GM18508 (cell line): ENCODE measurements around the gene EIF4ENIF1.
A peak's percentile ranks its signal among the peaks of the same experiment; 100 is the strongest.
"Not testable (repeated sequence)": the region's sequence is repeated elsewhere in the genome, so short reads cannot be mapped to it uniquely, and the experiment has no call there.

Experiments used
- ATAC-seq: cut with Tn5 transposase; IDR thresholded peaks from one replicate; pipeline ENCODE4 v1.9.1; 2021; ENCODE audit warnings: moderate number of reproducible peaks; ENCODE audit not compliant: insufficient read depth, unreplicated experiment

The EIF4ENIF1 gene

GRCh38 chr22:31496007-31496734, 6.5 kb upstream of the EIF4ENIF1 start, which contains the start of gene SFI1:
SFI1 (plus strand) TSS chr22:31496536; CDS start chr22:31508285, 11,749 bp downstream.
- peak; percentile 44 for ATAC-seq

GRCh38 chr22:31495343-31495742, 5.7 kb upstream of the EIF4ENIF1 start:
- no peak for ATAC-seq

- not testable (repeated sequence) for ATAC-seq
These were observed 3.7 kb upstream of the EIF4ENIF1 start for GRCh38 chr22:31493355-31493754.

DNA sequence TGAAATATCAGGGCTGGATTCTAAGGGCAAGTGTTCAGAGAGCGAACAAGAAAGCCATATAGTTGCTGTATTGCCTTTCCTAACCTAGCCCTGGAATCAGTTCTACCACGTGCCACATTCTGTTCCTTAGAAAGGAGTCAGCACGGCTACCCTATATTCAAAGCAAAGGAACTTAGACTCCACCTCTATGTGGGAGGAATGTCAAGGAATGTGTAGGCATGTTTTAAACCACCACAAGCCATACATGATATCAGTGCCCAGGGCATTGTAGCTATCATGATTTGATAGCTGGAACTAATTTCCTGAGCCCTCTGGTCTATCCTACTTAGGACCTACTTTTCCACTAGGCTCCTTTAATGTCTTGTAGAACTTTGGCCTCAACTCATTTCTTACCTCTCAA, 2.5 kb upstream of the EIF4ENIF1 start:
- ATAC-seq, result no peak

DNA sequence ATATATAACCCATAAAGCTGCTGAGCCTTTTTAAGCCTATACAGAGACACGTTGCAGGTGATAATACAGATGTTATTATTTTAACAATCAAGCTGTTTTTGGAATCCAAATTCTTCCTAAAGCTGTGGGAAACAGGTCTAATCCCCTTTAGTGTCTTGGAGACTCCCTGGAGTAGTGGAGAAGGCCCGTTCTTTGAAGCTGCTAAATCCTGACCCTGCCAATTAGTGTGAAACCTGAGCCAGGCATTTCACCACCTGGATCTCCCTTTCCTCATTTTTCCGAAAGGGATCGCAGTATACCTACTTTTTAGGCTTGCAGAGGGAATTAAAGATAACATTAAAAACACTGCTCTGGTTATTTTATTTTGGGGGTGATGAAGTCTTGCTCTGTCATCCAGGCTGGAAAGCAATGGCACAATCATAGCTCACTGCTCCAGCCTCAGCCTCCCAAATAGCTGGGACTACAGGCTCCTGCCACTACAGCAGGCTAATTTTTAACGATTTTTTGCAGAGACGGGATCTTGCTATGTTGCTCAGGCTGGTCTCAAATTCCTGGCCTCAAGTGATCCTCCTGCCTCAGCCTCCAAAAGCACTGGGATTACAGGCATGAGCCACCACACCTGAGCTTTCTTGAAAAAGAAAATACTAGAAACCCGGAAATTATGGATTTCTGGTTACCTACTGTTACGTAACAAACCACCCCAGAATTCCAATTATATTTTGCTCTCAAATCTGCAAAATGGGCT, 1.7 kb upstream of the EIF4ENIF1 start:
- no peak for ATAC-seq

GRCh38 chr22:31490496-31490925, 869 bp upstream of the EIF4ENIF1 start:
- ATAC-seq, result peak; percentile 37

DNA sequence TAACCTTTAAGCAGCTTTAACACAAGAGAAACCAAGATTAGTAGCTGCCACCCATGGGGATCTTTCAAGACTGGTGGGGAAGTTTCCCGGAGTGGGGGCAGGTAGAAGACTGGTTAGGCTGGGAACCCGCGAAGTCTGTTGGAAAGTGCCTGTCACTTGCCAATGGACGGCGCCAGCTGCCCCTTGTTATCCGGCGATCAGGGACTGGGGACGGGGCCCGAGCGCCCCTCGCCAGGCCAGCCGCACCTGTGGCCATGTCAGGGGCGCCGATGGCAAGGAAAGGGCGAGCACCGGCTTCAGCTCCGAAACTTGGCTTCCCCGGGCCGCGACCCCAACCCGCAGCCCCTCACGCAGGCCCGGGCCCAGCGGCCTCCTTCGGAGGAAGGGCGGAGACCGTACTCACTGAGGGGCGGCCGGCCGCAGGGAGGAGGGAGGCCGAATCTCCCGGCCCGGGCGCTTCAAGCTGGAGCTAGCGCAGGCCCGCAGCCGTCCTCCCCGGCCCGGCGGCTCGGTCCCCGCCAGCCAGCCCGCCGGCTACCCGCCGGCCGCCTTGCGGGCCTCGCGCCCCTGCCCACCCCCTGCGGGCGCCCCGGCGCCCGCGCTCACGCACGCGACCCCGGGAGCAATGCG, 539 bp downstream of the EIF4ENIF1 start:
- ATAC-seq, result no peak

- no peak for ATAC-seq
These were observed 1.2 kb downstream of the EIF4ENIF1 start for GRCh38 chr22:31488346-31488883.

DNA sequence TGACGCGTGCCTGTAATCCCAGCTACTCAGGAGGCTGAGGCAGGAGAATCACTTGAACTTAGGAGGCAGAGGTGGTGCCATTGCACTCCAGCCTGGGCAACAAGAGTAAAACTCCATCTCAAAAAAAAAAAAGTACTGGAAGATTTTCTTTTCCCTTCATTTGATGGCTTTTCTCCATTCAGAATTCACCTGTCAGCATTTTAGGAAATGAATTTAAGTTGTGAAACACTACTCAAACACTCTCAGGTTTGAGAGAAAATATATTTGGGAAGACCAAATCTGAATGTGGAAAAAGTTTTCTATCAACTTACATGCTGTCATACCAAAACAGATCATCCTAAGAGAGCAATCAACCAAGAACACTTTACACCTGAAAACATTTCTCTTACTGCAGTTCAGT, 2.7 kb downstream of the EIF4ENIF1 start:
- no peak for ATAC-seq

- not testable (repeated sequence) for ATAC-seq
These were observed 3.3 kb downstream of the EIF4ENIF1 start for GRCh38 chr22:31486369-31486768.

DNA sequence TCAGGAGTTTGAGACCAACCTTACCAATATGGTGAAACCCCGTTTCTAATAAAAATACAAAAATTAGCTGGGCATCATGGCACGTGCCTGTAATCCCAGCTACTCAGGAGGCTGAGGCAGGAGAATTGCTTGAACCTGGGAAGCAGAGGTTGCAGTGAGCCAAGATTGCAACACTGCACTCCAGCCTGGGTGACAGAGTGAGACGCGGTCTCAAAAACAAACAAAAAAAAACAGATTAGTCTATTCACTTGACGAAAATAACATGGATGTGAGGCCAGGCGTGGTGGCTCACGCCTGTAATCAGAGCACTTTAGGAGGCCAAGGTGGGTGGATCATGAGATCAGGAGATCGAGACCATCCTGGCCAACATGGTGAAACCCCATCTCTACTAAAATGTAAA, 7.2 kb downstream of the EIF4ENIF1 start:
- ATAC-seq, result not testable (repeated sequence)

DNA sequence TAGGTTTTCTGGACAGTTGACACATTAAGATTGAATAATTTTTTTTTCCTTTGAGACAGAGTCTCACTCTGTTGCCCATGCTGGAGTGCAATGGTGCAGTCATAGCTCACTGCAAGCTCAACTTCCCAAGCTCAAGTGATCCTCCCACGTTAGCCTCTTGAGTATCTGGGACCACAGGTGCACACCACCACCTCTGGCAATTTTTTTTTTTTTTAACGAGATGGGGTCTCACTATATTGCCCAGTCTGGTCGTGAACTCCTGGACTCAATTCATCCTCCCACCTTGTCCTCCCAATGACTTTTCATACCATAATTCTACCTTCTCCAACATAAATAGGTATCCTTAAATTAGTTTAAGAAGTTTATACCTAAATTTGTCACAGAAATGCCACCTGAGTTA, 8.5 kb downstream of the EIF4ENIF1 start:
- ATAC-seq, result no peak

- ATAC-seq, result no peak
These were observed 12.3 kb downstream of the EIF4ENIF1 start for GRCh38 chr22:31477329-31477728.

DNA sequence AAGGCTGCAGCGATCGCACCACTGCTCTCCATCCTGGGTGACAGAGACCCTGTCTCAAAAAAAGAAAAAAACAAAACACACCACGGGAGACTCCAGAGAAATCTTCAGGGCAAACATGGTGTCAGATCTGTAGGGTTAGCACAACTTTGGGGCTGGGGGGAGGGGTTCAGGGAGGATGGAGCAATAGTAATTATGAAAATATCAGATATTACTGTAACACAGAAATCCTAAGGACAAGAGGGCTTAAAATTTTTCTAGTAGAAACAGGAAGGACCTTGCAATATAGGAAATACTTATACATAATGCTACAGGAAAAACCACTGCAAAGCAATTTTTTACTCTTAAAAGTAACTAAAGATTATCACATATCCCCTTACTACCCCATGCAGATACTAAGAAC, 13.8 kb downstream of the EIF4ENIF1 start:
- ATAC-seq, result no peak

DNA sequence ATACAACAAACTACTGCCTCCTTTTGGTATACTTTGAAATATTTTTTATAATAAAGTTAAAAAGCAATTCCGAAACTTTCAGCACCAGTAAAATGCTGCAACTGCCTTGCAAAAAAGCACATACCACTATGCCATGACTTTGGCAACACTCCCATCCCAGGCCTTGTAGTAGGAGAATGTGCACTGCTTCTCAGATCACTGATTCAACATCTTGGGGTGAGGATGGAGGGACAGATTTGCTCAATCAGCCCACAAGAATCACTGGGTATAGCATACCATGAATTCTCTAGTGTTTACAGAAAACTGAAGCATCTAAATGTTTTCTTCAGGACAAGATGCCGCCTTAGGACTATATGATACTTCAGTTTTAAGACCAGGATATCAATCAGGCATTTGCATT, 14.9 kb downstream of the EIF4ENIF1 start:
- ATAC-seq, result no peak

- ATAC-seq, result no peak
These were observed 24.3 kb downstream of the EIF4ENIF1 start for GRCh38 chr22:31465307-31465706.

DNA sequence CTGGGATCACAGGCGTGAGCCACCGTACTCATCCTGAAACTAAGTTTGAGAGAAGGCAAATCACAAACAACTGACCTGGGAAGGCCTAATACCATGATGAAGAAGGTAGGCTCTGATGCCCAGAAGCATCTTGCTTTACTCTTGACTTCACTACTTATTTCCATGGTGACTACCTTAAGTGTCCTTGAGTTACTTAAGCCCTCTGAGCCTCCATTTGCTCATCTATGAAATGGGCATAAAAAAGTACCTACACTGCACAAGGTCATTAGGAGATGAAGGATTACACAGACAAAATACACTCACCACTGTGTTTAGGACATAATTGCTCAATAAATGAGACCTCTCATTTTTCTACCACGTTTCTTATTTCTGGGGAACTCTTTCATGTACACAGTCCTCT, 27.9 kb downstream of the EIF4ENIF1 start:
- no peak for ATAC-seq

DNA sequence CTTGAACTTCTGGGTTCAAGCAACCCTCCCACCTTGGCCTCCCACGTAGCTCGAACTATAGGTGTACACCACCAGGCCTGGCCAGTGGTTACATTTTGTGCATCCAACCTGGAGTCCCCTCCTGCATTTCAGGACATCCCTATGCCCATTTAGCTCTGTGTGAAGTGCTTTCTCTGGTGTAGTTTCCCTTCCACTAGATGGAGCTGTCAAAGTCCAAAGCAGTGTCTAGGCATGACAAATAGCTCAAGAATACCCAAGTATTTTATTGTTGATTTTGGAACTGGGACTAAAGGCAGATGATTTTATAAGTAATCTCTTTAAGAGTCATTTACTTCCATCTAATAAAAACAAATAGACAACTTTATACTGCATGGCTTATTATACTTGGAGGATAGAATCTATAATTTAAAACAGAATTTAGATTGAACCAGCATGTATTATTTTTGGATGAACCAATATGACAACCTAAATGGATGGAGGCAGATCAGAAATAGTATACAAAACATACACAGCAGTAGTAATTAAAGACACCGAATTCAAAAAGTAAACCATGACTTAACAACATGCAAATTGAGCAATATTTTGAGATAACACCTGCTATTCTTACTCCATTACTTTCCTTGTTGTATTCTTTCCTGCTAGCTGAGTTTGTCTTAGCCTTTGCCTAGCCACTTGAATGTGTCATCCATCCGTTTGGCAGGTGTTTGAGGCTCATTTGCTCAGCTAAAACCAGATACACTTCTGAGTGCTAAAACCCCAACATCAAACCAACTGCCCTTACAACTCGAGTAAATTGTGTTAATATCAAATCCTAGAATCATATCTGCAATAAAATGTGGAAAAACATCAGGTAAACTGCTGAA, 37.7 kb downstream of the EIF4ENIF1 start:
- ATAC-seq, result no peak

GRCh38 chr22:31449506-31449905, 40.1 kb downstream of the EIF4ENIF1 start:
- ATAC-seq, result no peak

- no peak for ATAC-seq
These were observed 41.3 kb downstream of the EIF4ENIF1 start for GRCh38 chr22:31448382-31448781.
